OCI-LY3 (cell line): ENCODE measurements around the gene LILRA5.
"Not testable (repeated sequence)": the region's sequence is repeated elsewhere in the genome, so short reads cannot be mapped to it uniquely, and the experiment has no call there.

Source experiments
- H2AFZ ChIP-seq: fragments of 200-600, 300-600 bp; shearing (Covaris generic); 2 replicates; pipeline ENCODE4 v1.6.0; 2014; ENCODE audit warnings: antibody characterized with exemption, low read depth, low read length
- H3K27ac ChIP-seq: fragments of 200-600, 300-600 bp; sonication (generic); 2 replicates; pipeline ENCODE4 v1.5.1; 2014; ENCODE audit warnings: mild to moderate bottlenecking, low read length, moderate library complexity, mixed read lengths
- H3K27me3 ChIP-seq: fragments of 200-600, 300-600 bp; sonication (generic); 2 replicates; pipeline ENCODE4 v1.6.1; 2014; ENCODE audit warnings: low read depth, low read length, mixed read lengths
- H3K36me3 ChIP-seq: fragments of 200-600, 300-600 bp; sonication (generic); replicated peaks from 2 replicates; pipeline ENCODE3; 2014; ENCODE audit warnings: low read depth, low read length, mixed read lengths
- H3K4me1 ChIP-seq: fragments of 300-600, 200-600 bp; sonication (generic); 2 replicates; pipeline ENCODE4 v1.6.1; 2014; ENCODE audit warnings: low read length, mixed read lengths
- H3K4me2 ChIP-seq: fragments of 200-600, 300-600 bp; sonication (generic); 2 replicates; pipeline ENCODE4 v1.6.1; 2014; ENCODE audit warnings: low read length, mixed read lengths
- H3K4me3 ChIP-seq: fragments of 300-600, 200-600 bp; sonication (generic); 2 replicates; pipeline ENCODE4 v1.5.1; 2014; ENCODE audit warnings: antibody characterized with exemption, mild to moderate bottlenecking, low read length, moderate library complexity
- H3K79me2 ChIP-seq: fragments of 300-600, 200-600 bp; shearing (Covaris generic); 2 replicates; pipeline ENCODE4 v1.6.1; 2014; ENCODE audit warnings: mild to moderate bottlenecking, low read length, mixed read lengths
- H3K9ac ChIP-seq: fragments of 300-600, 200-600 bp; shearing (Covaris generic); 2 replicates; pipeline ENCODE4 v1.6.0; 2014; ENCODE audit warnings: mild to moderate bottlenecking, low read length, moderate library complexity
- H3K9me3 ChIP-seq: fragments of 200-600, 300-600 bp; shearing (Covaris generic); 2 replicates; pipeline ENCODE4 v1.6.1; 2014; ENCODE audit warnings: low read length, mixed read lengths; ENCODE audit not compliant: insufficient read depth
- H4K20me1 ChIP-seq: fragments of 200-600, 300-600 bp; sonication (generic); 2 replicates; pipeline ENCODE4 v1.6.1; 2016; ENCODE audit warnings: low read length, mixed read lengths; ENCODE audit not compliant: insufficient read depth
- EZH2phosphoT487 ChIP-seq: fragments of 200-600 bp; shearing (Covaris generic); IDR thresholded peaks from 2 replicates; pipeline ENCODE4 v1.6.1; 2018; ENCODE audit warnings: antibody characterized with exemption, mixed run types, low read depth
- TF ChIP-seq, protein P1 (sequence below): fragments of 200-600, 300-600 bp; sonication (generic); IDR thresholded peaks from 2 replicates; pipeline ENCODE4 v1.5.1; 2014; ENCODE audit warnings: antibody characterized with exemption, low read length, low read depth

The LILRA5 gene

DNA sequence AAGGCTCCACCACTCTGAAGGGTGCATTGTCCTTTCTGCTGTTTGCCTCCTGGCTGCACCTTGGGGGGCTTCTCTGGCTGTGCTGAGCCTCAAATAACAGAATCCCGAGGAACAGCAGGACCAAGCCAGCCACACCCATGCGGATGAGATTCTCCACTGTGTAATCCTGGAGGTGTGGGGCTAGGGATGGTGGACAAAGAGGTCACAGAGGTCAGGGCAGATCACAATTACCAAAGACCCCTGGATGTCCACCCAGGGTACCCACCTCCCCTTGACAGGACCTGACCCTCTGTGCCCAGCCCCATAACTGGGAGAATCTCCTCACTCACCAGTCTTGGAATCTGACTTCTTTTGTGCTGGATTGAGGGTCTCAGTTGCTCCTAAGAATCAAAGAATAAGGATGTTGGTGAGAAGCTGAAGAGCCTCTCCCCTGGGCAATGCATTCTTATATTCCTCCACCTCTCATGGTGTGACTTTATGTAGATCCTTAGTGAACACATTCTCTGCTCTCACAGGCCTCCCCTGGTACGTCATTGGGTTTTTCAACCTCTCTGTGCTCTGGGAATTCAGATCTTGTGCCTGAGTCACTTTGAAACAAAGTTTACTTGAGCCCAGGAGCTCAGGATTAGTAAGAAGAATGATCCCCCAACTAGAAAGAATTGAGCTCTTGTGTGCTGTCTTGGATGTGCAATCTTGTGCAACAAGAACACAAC, 20.8 kb upstream of the LILRA5 start:
- peaks cover 57% of the 10 kb centered on the region for H3K27me3 ChIP-seq
- no peak overlapping the region for H3K4me2 ChIP-seq
- TF ChIP-seq, protein P1, sequence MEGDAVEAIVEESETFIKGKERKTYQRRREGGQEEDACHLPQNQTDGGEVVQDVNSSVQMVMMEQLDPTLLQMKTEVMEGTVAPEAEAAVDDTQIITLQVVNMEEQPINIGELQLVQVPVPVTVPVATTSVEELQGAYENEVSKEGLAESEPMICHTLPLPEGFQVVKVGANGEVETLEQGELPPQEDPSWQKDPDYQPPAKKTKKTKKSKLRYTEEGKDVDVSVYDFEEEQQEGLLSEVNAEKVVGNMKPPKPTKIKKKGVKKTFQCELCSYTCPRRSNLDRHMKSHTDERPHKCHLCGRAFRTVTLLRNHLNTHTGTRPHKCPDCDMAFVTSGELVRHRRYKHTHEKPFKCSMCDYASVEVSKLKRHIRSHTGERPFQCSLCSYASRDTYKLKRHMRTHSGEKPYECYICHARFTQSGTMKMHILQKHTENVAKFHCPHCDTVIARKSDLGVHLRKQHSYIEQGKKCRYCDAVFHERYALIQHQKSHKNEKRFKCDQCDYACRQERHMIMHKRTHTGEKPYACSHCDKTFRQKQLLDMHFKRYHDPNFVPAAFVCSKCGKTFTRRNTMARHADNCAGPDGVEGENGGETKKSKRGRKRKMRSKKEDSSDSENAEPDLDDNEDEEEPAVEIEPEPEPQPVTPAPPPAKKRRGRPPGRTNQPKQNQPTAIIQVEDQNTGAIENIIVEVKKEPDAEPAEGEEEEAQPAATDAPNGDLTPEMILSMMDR: no peak
- no peak for TF ChIP-seq EZH2phosphoT487

DNA sequence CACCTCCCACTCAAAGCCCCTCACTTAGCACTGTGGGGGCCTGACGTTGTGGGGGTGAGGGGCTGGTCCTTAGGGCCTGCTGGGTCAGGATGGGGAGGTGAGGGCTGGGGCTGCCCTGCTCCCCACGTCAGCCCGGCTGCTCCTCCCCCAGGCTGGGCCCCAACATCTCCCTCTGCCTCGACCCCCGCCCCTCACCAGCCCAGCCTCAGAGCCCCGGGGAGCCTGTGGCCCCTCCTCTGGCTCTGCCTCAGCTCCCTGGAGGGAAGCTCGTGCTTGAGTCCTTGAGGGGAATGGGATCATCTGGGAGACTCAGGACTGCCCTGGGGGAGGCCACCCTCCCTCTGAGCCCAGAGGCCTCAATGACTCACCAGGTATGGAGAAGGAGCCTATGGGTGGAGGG, 19.2 kb upstream of the LILRA5 start:
- no peaks in the 10 kb centered on the region for H3K79me2 ChIP-seq
- peaks cover 49% of the 10 kb centered on the region for H3K27me3 ChIP-seq
- no peak for TF ChIP-seq EZH2phosphoT487
- TF ChIP-seq, protein P1: no peak

More for the DNA sequence above, 20.8 kb upstream of the LILRA5 start:
- Histone ChIP-seq H2AFZ (no peak overlapping the region), H3K79me2 (no peaks in the 10 kb centered on the region), H3K4me3 (no peak overlapping the region), H3K36me3 (no peaks in the 10 kb centered on the region), H3K4me1 (peaks cover 17% of the 10 kb centered on the region), H3K27ac (no peak overlapping the region), H4K20me1 (no peaks in the 10 kb centered on the region), H3K9ac (no peak overlapping the region), H3K9me3 (no peaks in the 10 kb centered on the region)

DNA sequence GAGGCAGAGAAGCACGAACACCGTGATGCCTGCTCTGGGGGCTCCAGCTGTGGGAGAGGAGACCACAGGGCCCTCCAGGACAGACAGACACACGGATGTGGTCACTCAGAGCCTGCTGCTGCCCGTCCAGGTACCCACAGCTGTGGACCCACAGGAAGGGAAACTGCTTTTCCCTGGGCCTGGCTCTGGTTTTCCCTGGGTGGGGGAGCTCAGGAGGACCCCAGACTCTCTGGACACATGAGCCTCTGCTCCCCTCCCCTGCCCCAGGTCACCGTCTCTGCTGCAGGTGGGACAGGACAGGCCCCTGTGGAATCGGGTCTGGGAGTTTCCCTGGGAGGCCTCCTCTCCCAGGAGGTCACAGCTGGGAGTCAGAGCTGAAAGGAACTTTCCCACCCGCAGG, 18.7 kb upstream of the LILRA5 start:
- Histone ChIP-seq H3K4me1 (peaks cover 33% of the 10 kb centered on the region), H3K4me3 (no peak overlapping the region), H3K4me2 (no peak overlapping the region), H3K9me3 (peaks cover 7% of the 10 kb centered on the region; the same call in 1 of the 2 replicates), H3K79me2 (no peaks in the 10 kb centered on the region), H2AFZ (no peak overlapping the region), H3K9ac (no peak overlapping the region), H3K27me3 (peaks cover 49% of the 10 kb centered on the region), H4K20me1 (no peaks in the 10 kb centered on the region), H3K36me3 (no peaks in the 10 kb centered on the region), H3K27ac (no peak overlapping the region)
- TF ChIP-seq, protein P1: no peak
- no peak for TF ChIP-seq EZH2phosphoT487

More for the DNA sequence above, 19.2 kb upstream of the LILRA5 start:
- H3K4me1 ChIP-seq: peaks cover 28% of the 10 kb centered on the region
- peaks cover 7% of the 10 kb centered on the region; the same call in 1 of the 2 replicates for H3K9me3 ChIP-seq
- H3K4me2 ChIP-seq: no peak overlapping the region
- H4K20me1 ChIP-seq: no peaks in the 10 kb centered on the region
- H3K4me3 ChIP-seq: no peak overlapping the region
- H3K27ac ChIP-seq: no peak overlapping the region
- no peak overlapping the region for H3K9ac ChIP-seq
- no peak overlapping the region for H2AFZ ChIP-seq
- H3K36me3 ChIP-seq: no peaks in the 10 kb centered on the region

DNA sequence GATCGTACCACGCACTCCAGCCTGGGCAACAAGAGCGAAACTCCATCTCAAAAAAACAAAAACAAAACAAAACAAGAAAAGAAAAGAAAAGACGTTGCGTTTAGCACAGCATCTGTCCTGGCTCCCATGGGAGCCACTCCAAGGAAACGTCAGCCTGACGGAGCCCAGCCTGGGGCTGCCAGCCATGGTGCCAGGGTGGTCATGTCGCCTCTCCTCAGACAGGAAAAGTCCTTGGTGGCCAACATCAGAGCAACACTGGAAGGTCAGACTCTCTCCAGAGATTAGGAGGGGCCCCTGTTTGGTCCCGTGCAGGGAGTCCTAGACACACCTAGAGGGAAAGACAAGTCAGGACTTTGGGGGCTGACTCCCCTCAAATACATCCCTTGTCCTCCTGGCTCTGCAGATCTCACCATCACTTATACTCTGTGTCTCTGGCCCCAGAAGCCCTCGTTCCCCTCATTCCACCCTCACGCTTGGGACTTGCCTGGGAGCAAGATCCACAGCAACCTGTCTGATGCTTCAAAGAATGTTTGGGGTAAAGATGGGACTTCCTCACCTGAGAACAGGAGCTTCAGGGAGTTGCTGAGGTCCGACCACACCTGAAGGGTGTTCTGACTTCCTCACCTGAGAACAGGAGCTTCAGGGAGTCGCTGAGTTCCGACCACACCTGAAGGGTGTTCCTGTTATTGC, 16.7 kb upstream of the LILRA5 start:
- Histone ChIP-seq H3K4me1 (peaks cover 45% of the 10 kb centered on the region), H3K27me3 (peaks cover 43% of the 10 kb centered on the region), H3K27ac (no peak overlapping the region), H3K36me3 (no peaks in the 10 kb centered on the region), H4K20me1 (no peaks in the 10 kb centered on the region), H2AFZ (no peak overlapping the region), H3K4me3 (no peak overlapping the region), H3K9ac (no peak overlapping the region), H3K9me3 (peaks cover 7% of the 10 kb centered on the region; the same call in 1 of the 2 replicates), H3K79me2 (no peaks in the 10 kb centered on the region), H3K4me2 (no peak overlapping the region)
- no peak for TF ChIP-seq EZH2phosphoT487
- TF ChIP-seq, protein P1: no peak

DNA sequence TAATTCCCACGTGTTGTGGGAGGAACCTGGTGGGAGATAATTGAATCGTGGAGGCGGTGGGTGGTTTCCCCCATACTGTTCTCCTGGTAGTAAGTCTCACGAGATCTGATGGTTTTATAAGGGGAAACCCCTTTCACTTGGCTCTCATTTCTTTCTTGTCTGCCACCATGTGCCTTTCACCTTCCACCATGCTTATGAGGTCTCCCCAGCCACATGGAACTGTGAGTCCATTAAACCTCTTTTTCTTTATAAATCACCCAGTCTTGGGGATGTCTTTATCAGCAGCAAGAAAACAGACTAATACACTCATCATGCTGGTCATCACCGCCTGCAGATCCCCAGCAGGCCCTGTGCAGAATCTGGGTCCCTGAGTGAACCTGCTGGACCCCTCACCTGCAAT, 15.8 kb upstream of the LILRA5 start:
- H3K9me3 ChIP-seq, H3K79me2 ChIP-seq, H4K20me1 ChIP-seq, H3K27ac ChIP-seq, H3K4me3 ChIP-seq, H3K36me3 ChIP-seq, H3K4me2 ChIP-seq, H2AFZ ChIP-seq, H3K9ac ChIP-seq: not testable (repeated sequence)
- Histone ChIP-seq H3K27me3 (peaks cover 45% of the 10 kb centered on the region), H3K4me1 (peaks cover 39% of the 10 kb centered on the region)
